HG03039 (cell line): ENCODE data around the gene ADGRG7.
"Not testable (repeated sequence)": the region's sequence is repeated elsewhere in the genome, so short reads cannot be mapped to it uniquely, and the experiment has no call there.

Source experiments
- ATAC-seq: cut with Tn5 transposase; IDR thresholded peaks from one replicate; pipeline ENCODE4 v1.9.1; 2021; ENCODE audit warnings: mild to moderate bottlenecking, moderate library complexity; ENCODE audit not compliant: unreplicated experiment

ADGRG7 gene

GRCh38 chr3:100641471-100642032 lies 32.2 kb downstream of the ADGRG7 start:
- ATAC-seq = no peak

GRCh38 chr3:100645913-100646312 lies 36.5 kb downstream of the ADGRG7 start:
- no peak for ATAC-seq

- no peak for ATAC-seq
Measured at GRCh38 chr3:100647171-100647570, 37.8 kb downstream of the ADGRG7 start.

- no peak for ATAC-seq
Measured at GRCh38 chr3:100647657-100648056, 38.3 kb downstream of the ADGRG7 start.

- ATAC-seq = peak; percentile 95
Measured at GRCh38 chr3:100650651-100651619, 41.5 kb downstream of the ADGRG7 start.

- ATAC-seq = no peak
Measured at GRCh38 chr3:100653604-100654294, 44.3 kb downstream of the ADGRG7 start.

- no peak for ATAC-seq
Measured at GRCh38 chr3:100656945-100657344, 47.5 kb downstream of the ADGRG7 start.

- not testable (repeated sequence) for ATAC-seq
Measured at GRCh38 chr3:100661294-100661693, 51.9 kb downstream of the ADGRG7 start.

GRCh38 chr3:100662113-100662823 lies 52.9 kb downstream of the ADGRG7 start:
- no peak for ATAC-seq

- ATAC-seq = no peak
Measured at GRCh38 chr3:100665230-100665629, 55.8 kb downstream of the ADGRG7 start.

GRCh38 chr3:100666699-100667098 lies 57.3 kb downstream of the ADGRG7 start:
- ATAC-seq = not testable (repeated sequence)

- not testable (repeated sequence) for ATAC-seq
Measured at GRCh38 chr3:100667316-100667715, 57.9 kb downstream of the ADGRG7 start.

GRCh38 chr3:100670995-100671394 lies 61.6 kb downstream of the ADGRG7 start:
- not testable (repeated sequence) for ATAC-seq

GRCh38 chr3:100681496-100681895 lies 72.1 kb downstream of the ADGRG7 start:
- no peak for ATAC-seq

GRCh38 chr3:100682056-100682853 lies 72.9 kb downstream of the ADGRG7 start:
- ATAC-seq = no peak

- no peak for ATAC-seq
Measured at GRCh38 chr3:100682854-100683760, 73.7 kb downstream of the ADGRG7 start.

- ATAC-seq = no peak
Measured at GRCh38 chr3:100693225-100693624, 83.8 kb downstream of the ADGRG7 start.

GRCh38 chr3:100695696-100696095 lies 86.3 kb downstream of the ADGRG7 start:
- ATAC-seq = no peak

GRCh38 chr3:100696161-100696560 lies 86.8 kb downstream of the ADGRG7 start:
- ATAC-seq = no peak
